ENCODE data around the gene LIPT1.
"Not testable (repeated sequence)": the region's sequence is repeated elsewhere in the genome, so short reads cannot be mapped to it uniquely, and the experiment has no call there.

The LIPT1 gene

GRCh38 chr2:99180755-99181623 is 26.2 kb downstream of the LIPT1 start, which contains the start of the genes MITD1 and MRPL30:
MITD1 (minus strand) TSS chr2:99181058; CDS start chr2:99180981, 77 bp downstream.
MRPL30 (plus strand) TSS chr2:99181184; CDS start chr2:99186204, 5,020 bp downstream.
- DNase-seq (ENCODE audit: low spot score), result peak; percentile 85

GRCh38 chr2:99181624-99182000 is 26.8 kb downstream of the LIPT1 start:
- DNase-seq (ENCODE audit: low spot score), result peak; percentile 6

GRCh38 chr2:99183025-99183424 is 28.3 kb downstream of the LIPT1 start:
- no peak for DNase-seq (ENCODE audit: low spot score)

DNA sequence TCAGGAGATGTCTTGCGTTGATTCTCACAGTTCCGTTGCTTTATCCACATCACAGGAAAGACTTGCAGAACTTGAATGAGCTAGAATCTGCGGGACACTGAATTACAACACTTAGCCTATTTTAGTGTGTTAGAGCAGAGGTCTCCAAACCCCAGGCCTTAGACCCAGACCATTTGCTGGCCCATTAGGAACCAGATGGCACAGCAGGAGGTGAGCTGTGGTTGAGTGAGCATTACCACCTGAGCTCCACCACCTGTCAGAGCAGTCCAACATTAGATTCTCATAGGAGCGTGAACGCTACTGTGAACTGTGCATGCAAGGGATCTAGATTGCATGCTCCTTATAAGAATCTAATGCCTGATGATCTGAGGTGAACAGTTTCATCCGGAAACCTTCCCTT is 30.0 kb downstream of the LIPT1 start:
- no peak for DNase-seq (ENCODE audit: low spot score)

GRCh38 chr2:99187011-99187410 is 32.2 kb downstream of the LIPT1 start:
- no peak for DNase-seq (ENCODE audit: low spot score)

DNA sequence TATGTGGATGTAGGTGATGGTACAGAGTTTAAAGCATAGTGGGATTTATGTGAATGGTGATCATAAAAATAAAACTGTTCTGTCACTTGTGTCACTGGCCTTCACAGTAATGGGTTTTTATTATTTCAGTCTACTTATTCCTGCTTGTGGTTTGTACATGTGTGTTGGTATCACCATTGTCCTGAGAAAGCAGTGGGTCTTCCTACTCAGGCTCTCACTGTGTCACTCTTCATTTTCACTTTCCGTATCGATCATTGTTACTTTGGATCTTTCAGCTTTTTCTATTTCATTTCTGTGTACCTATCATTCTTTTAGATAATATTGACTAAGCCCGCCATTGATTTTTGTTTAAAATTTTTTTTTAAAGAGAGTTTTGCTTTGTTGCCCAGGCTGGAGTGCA is 33.6 kb downstream of the LIPT1 start:
- no peak for DNase-seq (ENCODE audit: low spot score)

DNA sequence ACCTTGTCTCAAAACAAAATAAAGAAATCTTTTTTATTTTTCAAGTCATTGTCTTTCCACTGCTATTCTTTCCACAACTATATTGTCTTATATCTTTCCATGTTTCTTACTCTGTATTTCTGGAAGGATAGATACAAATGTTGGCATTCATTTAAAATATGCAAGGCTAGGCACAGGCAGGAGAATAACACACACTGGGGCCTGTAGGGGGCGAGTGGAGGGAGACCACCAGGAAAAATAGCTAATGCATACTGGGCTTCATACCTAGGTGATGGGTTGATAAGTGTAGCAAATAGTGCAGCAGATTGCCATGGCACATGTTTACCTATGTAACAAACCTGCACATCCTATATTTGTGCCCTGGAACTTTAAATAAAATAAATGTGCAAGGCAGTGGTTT is 35.8 kb downstream of the LIPT1 start:
- DNase-seq (ENCODE audit: low spot score), result no peak

GRCh38 chr2:99192364-99192763 is 37.6 kb downstream of the LIPT1 start:
- DNase-seq (ENCODE audit: low spot score), result not testable (repeated sequence)

DNA sequence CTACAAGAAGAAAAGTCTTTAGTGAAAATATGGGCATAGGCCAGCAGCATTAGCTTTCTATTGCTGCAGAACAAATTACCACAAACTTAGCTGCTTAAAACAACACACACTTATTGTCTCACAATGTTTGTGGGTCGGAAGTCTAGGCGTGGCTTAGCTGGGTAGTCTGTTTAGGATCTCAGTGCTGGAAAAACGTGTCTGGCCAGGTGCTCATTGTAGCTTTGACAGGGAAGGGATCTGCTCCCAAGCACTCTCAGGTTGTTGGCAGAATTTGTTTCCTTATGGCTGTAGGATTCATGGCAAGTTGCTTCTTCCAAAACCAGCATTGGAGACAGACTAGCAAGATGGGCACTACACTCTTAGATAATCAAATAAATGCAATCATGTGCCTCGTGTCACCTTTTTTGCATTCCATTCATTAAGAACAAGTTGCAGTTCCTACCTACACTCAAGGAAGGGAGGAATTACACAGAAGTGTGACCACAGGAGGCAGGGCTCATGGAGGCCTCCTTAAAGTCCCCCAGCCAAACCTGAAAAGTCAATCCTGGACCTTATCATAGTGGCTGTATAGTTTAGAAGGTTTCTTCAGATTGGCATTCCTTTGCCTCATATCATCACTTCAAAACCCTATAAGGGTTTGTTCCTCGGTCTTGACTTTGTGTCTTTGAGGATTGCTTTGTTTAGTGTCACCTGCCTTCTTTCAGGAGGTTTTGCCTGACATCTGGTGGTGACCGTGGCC is 43.5 kb downstream of the LIPT1 start:
- DNase-seq (ENCODE audit: low spot score), result no peak

GRCh38 chr2:99200076-99200800 is 45.5 kb downstream of the LIPT1 start:
- DNase-seq (ENCODE audit: low spot score), result no peak

DNA sequence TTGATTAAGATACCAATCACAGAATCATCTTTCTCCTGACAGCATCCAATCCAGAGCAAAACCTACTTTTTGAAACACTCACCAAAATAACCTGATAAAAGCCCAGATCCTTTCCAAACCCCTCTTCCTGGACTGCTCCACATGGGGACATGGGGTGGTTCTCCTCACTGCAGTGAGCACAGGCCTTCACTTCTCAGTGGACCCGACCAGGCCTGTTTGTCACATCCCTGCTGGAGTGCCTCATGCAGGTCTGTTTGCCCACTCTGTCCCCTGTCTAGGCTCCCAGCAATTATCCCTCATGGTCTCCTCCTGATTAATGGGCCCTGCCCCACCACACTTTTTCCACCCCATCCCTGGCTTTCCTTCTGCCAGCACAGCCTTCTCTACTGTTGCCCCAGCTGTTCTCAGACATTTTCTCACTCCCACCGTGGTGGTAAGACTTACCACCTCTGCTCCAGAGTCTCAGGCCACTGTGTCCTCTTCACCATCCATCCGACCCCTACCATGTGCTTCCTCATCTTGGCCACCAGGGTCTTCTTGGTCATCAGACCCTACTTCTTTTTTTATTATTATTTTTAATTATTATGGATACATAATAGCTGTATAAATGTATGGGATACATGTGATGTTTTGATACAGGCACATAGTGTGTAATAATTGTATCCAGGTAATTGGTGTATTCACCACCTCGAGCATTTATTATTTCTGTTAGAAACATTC is 47.4 kb downstream of the LIPT1 start:
- no peak for DNase-seq (ENCODE audit: low spot score)

GRCh38 chr2:99205491-99205890 is 50.7 kb downstream of the LIPT1 start:
- DNase-seq (ENCODE audit: low spot score), result no peak

All from hepatic stellate cell (primary cell).